CD4-positive, alpha-beta T cell treated with Interleukin-17A for 1 hour (primary cell): ENCODE measurements around the gene SLC35E2B.
A peak's percentile ranks its signal among the peaks of the same experiment; 100 is the strongest.
"Not testable (repeated sequence)": the region's sequence is repeated elsewhere in the genome, so short reads cannot be mapped to it uniquely, and the experiment has no call there.

ENCODE experiments used
- DNase-seq: peaks from one replicate; pipeline ENCODE4 v3.0.0-alpha.2; 2020

The SLC35E2B gene

DNA sequence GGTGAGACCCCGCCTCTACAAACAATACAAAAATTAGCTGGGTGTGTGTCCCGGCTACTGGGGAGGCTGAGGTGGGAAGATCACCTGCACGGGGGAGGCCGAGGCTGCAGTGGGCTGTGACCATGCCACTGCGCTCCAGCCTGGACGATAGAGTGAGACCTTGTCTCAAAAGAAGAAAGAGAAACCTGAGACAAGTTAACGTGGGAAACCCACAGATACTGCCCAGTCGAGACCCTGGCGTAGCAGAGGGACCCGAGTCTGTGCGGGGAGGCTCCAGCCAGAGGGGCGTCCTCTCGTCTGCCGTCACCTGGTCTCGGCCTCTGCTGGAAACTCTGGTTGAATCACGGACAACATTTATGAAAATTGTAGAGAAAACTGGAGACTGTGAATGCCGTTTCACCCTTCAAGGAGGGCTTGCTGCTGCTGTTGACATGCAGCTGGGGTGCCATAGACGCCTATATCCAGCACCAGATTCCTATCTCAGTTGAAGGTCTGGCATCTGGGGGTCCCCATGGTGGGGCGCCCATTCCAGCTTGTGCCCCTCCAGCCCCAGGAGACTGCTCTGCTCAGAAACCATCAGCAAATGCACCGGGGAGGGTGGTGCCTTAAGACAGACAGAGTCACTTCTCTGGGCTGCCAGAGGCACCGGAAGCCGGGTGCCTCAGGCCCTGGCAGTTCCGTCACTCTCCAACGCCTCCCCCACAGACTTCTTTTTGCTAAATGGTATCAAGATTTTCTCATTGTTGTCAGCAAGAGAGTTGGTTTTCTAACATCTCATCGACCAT is 20.2 kb downstream of the SLC35E2B start:
- no peak for DNase-seq

GRCh38 chr1:1671365-1672119 is 21.1 kb downstream of the SLC35E2B start:
- DNase-seq = no peak

GRCh38 chr1:1670866-1671265 is 21.7 kb downstream of the SLC35E2B start:
- no peak for DNase-seq

DNA sequence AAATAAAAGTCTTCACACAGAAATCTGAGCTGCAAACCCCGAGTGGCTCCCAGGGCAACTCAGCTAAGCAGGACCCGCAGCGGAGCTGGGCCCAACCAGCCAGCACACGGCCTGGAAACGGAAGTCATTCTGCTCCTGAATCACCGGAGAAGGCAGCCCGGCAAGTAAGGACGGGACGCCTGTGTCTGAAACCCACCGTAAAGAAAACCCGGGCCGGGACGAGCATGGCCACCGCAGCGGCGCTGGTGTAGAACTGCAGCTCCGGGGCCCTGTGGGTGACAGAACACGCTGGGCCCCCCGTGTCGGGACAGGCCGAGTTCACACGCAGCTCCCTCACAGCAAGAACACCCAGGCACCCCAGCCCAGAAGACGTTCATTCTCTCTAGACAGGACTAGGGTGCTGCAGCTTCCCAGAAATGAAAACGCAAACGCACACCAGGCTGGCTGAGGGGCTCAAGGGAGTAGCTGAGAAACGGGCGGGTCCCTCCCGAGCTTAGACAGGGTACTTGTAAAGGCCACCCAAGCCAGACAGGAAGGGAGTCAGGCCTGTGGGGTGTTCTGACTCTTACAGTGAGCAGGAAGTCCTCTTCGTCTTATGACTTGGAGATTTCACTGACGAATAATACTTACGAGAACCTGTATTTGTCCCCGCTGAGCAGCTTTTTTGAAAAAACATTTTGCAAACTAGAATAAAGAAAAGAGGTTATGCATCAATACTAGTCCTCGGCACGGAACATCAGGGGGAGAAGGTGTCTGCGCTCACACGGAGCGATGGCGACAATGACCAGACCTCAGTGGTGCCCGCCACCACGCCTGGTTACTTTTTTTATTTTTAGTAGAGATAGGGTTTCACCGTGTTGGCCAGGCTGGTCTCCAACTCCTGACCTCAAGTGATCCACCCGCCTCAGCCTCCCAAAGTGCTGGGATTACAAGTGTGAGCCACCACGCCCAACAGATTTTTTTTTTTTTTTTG is 22.8 kb downstream of the SLC35E2B start:
- no peak for DNase-seq

GRCh38 chr1:1666526-1666925 is 26.1 kb downstream of the SLC35E2B start:
- no peak for DNase-seq

- DNase-seq = peak; percentile 29
These were observed 26.8 kb downstream of the SLC35E2B start for GRCh38 chr1:1665815-1666251.

- no peak for DNase-seq
These were observed 27.4 kb downstream of the SLC35E2B start for GRCh38 chr1:1664941-1665814.

GRCh38 chr1:1664318-1664717 is 28.3 kb downstream of the SLC35E2B start:
- not testable (repeated sequence) for DNase-seq

- DNase-seq = not testable (repeated sequence)
These were observed 29.6 kb downstream of the SLC35E2B start for GRCh38 chr1:1662830-1663560.

- DNase-seq = not testable (repeated sequence)
These were observed 30.2 kb downstream of the SLC35E2B start for GRCh38 chr1:1662392-1662791.

- peak; percentile 97 for DNase-seq
These were observed 33.7 kb downstream of the SLC35E2B start, which contains the start of gene CDK11B for GRCh38 chr1:1658583-1659549. Gene CDK11B, minus strand, starts transcription at chr1:1659004. Its CDS starts 1,519 bp downstream, at chr1:1657485.

GRCh38 chr1:1648265-1648664 is 44.3 kb downstream of the SLC35E2B start:
- DNase-seq = not testable (repeated sequence)

DNA sequence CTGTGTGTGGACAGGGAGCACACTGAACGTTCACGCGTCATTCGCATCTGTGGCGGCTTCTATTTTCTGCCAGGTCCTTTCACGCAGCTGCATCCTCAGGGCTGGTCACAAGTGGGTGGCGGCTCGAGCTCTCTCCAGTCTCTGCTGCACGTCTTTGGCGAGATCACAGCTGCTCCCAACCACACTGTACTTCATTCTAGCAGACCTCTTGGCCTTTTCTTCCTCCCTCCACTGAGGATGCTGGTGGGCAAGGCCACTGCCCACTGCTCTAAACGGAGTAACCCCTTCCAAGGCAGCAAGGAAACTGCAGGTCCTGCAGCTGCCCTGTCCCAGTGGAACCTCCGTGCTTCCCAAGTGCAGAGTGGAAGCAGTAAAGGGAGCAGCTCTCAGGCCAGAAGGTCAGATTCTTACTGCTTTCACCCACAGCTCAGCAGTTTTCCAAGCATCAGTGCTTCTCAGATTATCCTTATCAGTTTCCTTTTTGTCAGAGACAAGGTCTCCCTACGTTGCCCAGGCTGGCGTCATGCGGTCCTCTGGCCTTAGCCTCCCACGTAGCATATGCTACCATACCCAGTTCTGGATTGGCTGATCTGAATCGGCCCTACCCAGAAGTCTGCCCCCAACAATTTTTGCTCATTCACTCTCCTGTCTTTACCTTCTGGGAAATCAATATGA is 44.9 kb downstream of the SLC35E2B start:
- DNase-seq = not testable (repeated sequence)

DNA sequence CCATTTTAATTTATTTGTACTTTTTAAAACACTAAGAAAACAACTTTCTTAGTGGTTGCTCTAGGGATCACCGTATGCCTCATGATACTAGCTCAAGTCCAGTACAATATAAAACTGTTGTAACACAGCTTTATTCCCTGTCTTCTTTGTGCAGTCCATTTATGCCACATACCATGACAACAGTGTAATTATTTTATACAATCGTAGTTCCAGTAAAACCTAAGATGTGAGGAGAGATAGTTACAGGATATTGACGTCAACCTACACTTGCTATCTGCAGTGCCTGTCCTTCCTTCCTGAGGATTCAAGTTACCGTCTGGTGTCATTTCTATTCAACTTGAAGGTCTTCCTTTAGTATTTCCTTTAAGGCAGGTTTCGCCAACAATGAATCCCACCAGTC is 46.3 kb downstream of the SLC35E2B start:
- DNase-seq = not testable (repeated sequence)

- not testable (repeated sequence) for DNase-seq
These were observed 51.7 kb downstream of the SLC35E2B start for GRCh38 chr1:1640711-1641461.

- not testable (repeated sequence) for DNase-seq
These were observed 52.5 kb downstream of the SLC35E2B start for GRCh38 chr1:1640081-1640480.

GRCh38 chr1:1639368-1639767 is 53.2 kb downstream of the SLC35E2B start:
- not testable (repeated sequence) for DNase-seq

DNA sequence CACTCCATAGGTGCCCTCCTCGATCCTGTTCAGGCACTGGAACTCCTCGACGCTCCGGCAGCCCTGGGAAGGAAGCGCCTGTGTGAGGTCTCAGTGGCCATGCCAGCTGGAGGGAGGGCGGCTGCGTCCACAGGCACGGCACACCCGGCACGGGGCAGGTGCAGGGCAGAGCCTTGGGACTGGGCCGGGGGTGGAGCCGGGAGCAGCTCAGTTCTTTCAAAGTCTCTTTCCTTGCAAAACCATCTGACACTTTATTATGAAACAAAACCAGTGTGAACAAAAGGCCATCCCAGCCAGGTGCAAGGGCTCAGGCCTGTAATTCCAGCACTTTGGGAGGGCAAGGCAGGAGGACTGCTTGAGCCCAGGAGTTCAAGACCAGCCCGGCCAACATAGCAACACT is 54.1 kb downstream of the SLC35E2B start:
- not testable (repeated sequence) for DNase-seq
